RWPE1 (cell line): ENCODE measurements around the gene MINDY3.

Source experiments
- CTCF ChIA-PET: fragments of 350-600 bp; sonication (Branson Sonifier 250); formaldehyde crosslinking; extraction: SDS; loops from one replicate; lab custom pipeline; 2021; lab: Yijun Ruan, JAX
- POLR2A ChIA-PET: fragments of 400-600 bp; formaldehyde crosslinking; extraction: SDS; loops from one replicate; lab custom pipeline; 2020; ENCODE audit warnings: antibody characterized with exemption; ENCODE audit not compliant: low non-redundant PET; lab: Yijun Ruan, JAX
- DNase-seq: peaks from one replicate; pipeline ENCODE4 v3.0.0; 2012; ENCODE audit warnings: low spot score
- H3K27ac ChIP-seq: fragments of 450-650 bp; 2 replicates; pipeline ENCODE4 v1.5.1; 2017
- CTCF ChIP-seq: fragments of 450-650 bp; conservative IDR thresholded peaks from 2 replicates; pipeline ENCODE4 v1.5.1; 2017; ENCODE audit warnings: low read depth, mild to moderate bottlenecking

MINDY3 gene

GRCh38 chr10:15836807-15837206 lies 23.5 kb downstream of the MINDY3 start:
- TF ChIP-seq CTCF = no peak
- no peak overlapping the region for H3K27ac ChIP-seq
- DNase-seq = no peak
- CTCF ChIA-PET = interaction anchor here (0.6 to 0.7 kb wide), 2 partner anchors 107 to 684 kb away, joined by 3 to 4 read pairs; no protein-coding TSS in a partner anchor
- POLR2A ChIA-PET = no interaction called here

GRCh38 chr10:15829495-15829894 lies 30.8 kb downstream of the MINDY3 start:
- H3K27ac ChIP-seq = no peak overlapping the region
- TF ChIP-seq CTCF = no peak
- no peak for DNase-seq
- POLR2A ChIA-PET = no interaction called here
- CTCF ChIA-PET = interaction anchor here (0.5 kb wide), 1 partner anchor 40 kb away, joined by 3 read pairs; no protein-coding TSS in a partner anchor

GRCh38 chr10:15824498-15824897 lies 35.8 kb downstream of the MINDY3 start:
- no peak overlapping the region for H3K27ac ChIP-seq
- no peak for DNase-seq
- TF ChIP-seq CTCF = peak; percentile 33
- ChIA-PET CTCF (no interaction called here), POLR2A (no interaction called here)

GRCh38 chr10:15822131-15822530 lies 38.2 kb downstream of the MINDY3 start:
- H3K27ac ChIP-seq = no peak overlapping the region
- TF ChIP-seq CTCF = no peak
- ChIA-PET POLR2A (no interaction called here), CTCF (interaction anchor here (1.0 kb wide), 1 partner anchor 24 kb away, joined by 3 read pairs; no protein-coding TSS in a partner anchor)
- DNase-seq = no peak

- ChIA-PET POLR2A (interaction anchor here (0.6 kb wide), 1 partner anchor 10 kb away, joined by 4 read pairs; no protein-coding TSS in a partner anchor), CTCF (no interaction called here)
Measured at GRCh38 chr10:15821046-15821683, 39.1 kb downstream of the MINDY3 start.

GRCh38 chr10:15817409-15818046 lies 42.8 kb downstream of the MINDY3 start:
- H3K27ac ChIP-seq = no peak overlapping the region
- DNase-seq = no peak
- POLR2A ChIA-PET = no interaction called here
- CTCF ChIA-PET = no interaction called here
- TF ChIP-seq CTCF = no peak

More at GRCh38 chr10:15821046-15821683, 39.1 kb downstream of the MINDY3 start:
- TF ChIP-seq CTCF = no peak
- H3K27ac ChIP-seq = no peak overlapping the region
- no peak for DNase-seq
